ENCODE results near the gene UGGT2.

The UGGT2 gene

DNA sequence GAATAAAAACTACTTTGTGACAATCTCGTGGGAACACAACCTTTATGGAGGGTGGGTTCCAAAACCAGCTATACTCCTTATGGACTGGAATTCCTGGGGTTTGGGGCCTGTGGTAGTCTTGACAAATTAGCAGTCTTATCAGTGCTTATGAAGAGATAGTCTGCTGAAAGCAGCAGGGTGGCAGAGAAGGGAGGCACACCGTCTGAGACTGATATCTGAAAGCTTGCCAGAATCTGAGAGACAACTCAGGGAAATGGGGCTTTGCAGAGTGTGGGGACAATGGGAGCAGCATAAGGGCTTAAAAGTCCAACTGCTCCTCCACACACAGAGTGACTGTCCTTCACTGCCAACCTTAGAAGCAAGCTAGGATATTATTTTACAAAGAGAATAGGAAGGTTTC lies 95.9 kb downstream of the UGGT2 start:
- no peak for DNase-seq (ENCODE audit: insufficient read length, low spot score)
- no peak for FAIRE-seq
- TF ChIP-seq, protein P1, sequence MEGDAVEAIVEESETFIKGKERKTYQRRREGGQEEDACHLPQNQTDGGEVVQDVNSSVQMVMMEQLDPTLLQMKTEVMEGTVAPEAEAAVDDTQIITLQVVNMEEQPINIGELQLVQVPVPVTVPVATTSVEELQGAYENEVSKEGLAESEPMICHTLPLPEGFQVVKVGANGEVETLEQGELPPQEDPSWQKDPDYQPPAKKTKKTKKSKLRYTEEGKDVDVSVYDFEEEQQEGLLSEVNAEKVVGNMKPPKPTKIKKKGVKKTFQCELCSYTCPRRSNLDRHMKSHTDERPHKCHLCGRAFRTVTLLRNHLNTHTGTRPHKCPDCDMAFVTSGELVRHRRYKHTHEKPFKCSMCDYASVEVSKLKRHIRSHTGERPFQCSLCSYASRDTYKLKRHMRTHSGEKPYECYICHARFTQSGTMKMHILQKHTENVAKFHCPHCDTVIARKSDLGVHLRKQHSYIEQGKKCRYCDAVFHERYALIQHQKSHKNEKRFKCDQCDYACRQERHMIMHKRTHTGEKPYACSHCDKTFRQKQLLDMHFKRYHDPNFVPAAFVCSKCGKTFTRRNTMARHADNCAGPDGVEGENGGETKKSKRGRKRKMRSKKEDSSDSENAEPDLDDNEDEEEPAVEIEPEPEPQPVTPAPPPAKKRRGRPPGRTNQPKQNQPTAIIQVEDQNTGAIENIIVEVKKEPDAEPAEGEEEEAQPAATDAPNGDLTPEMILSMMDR (IDR thresholded peaks at IDR 0.05; ENCODE audit: insufficient read depth, missing control alignments): no peak

DNA sequence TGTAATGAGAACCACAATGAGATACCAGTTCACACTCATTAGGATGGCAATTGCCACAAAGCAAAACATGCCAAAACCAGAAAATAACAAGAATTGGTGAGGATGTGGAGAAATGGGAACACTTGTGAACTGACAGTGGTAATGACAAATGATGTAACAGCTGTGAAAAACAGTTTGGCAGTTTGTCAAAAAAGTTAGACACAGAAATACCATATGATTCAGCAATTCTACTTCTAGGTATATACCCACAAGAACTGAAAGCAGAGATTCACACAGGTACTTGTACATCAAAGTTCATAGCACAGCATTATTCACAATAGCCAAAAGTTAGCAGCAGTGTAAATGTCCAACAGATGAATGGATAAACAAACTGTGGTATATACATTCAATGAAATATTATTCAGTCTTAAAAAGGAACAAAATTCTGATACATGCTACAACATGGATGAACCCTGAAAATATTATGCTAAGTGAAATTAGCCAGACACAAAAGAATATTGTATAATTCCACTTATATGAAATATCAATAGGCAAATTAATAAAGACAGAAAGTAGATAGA lies 96.5 kb downstream of the UGGT2 start:
- FAIRE-seq: peak; percentile 51
- TF ChIP-seq, protein P1 (IDR thresholded peaks at IDR 0.05; ENCODE audit: insufficient read depth, missing control alignments): no peak
- DNase-seq (ENCODE audit: insufficient read length, low spot score): no peak

DNA sequence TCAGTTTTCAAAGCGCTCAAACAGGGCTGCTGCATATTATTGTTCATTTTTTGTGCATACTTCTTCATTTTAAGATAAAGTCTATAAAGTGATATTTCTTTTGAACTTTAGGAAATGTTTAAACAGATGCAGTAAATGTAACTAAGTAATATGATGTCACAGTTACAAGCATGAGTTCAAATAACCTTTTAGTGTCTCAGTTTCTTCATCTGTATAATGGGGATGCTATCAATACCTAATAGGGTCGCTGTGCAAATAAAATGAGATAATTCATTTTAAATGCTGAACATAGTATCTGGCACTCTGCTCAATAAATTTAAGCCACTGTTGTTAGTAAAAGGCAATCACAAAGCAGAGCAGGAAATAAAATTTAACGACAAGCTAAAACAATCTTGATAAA lies 97.5 kb downstream of the UGGT2 start:
- FAIRE-seq (no peak), DNase-seq (ENCODE audit: insufficient read length, low spot score) (no peak)
- TF ChIP-seq, protein P1 (IDR thresholded peaks at IDR 0.05; ENCODE audit: insufficient read depth, missing control alignments): no peak

DNA sequence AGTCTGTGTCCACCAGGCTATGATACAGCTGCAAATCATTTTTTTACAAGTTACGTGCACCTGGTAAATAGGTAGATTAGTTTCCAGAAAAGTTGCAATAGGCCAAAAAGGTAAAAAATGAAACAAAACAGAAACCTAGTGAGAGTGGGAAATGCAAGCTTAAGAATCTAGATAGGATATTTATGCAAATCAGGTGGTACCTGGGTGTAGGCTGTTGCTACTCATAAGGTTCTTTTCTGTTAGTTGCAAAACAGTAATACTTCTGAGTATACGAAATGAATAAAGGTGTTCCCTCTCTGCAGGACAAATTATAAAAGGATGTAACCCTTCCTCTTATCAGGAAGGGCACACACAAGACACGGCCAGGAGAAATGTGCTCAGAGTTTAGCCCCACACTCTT lies 97.9 kb downstream of the UGGT2 start:
- FAIRE-seq: no peak
- TF ChIP-seq, protein P1 (IDR thresholded peaks at IDR 0.05; ENCODE audit: insufficient read depth, missing control alignments): no peak

DNA sequence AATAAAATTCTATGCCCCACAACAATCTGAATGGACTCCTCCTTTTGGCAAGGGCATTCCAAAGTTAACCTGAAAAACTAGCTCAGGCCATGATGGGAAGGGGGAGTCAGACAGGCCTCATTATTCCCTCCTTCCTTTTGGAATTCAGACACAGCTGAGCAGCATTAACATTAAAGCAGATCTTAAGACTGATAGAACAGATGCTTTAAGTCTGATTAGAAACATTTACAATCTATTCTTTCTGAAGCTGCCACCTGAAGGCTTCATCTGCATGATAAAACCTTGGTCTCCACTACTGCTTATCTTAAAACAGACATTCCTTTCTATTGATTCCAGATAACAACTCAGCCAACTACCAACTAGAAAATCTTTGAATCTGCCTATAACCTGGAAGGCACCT lies 98.9 kb downstream of the UGGT2 start:
- no peak for FAIRE-seq
- TF ChIP-seq, protein P1 (IDR thresholded peaks at IDR 0.05; ENCODE audit: insufficient read depth, missing control alignments): no peak
- DNase-seq (ENCODE audit: insufficient read length, low spot score): no peak

More for the DNA sequence above, 97.9 kb downstream of the UGGT2 start:
- DNase-seq (ENCODE audit: insufficient read length, low spot score): no peak

DNA sequence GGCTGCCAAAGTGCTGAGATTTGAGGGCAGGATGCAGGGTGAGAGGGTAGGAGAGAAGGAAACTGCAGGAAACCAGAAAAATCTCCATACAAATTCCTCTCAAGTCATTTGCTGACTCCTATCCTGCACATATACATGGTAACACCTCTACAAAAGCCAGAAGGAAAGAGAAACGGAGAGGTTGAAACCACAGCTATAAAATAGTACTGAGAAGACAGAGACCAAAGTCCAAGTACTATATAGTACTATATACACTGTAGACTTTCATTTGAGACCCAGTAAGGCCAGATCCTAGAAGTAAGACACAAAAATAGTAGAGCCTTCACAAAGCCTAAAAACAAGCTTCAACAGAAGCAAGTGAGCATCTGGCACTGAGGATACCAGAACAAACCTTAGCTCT lies 103.1 kb downstream of the UGGT2 start:
- FAIRE-seq (no peak), DNase-seq (ENCODE audit: insufficient read length, low spot score) (no peak)
- TF ChIP-seq, protein P1 (IDR thresholded peaks at IDR 0.05; ENCODE audit: insufficient read depth, missing control alignments): no peak

DNA sequence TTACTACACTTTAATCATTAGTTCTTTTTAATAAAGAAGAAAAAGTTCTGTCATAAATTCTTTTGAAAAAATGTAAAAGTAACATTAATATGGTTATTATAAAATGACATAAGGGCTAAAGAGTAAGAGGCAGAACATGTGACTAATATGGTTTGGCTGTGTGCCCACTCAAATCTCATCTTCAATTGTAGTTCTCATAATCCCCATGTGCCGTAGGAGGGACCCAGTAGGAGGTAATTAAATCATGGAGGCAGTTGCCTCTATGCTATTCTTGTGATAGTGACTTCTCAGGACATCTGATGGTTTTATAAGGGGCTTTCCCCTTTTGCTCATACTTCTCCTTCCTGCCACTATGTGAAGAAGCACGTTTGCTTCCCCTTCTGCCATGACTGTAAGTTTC lies 104.5 kb downstream of the UGGT2 start:
- FAIRE-seq (no peak), DNase-seq (ENCODE audit: insufficient read length, low spot score) (no peak)
- TF ChIP-seq, protein P1 (IDR thresholded peaks at IDR 0.05; ENCODE audit: insufficient read depth, missing control alignments): no peak
